ENCODE data around the gene SFXN4. TPM values are rescaled to one million over a fixed set of nuclear protein-coding genes. Genes with fewer than 3 reads are reported as not detected.

SFXN4 gene, protein sequence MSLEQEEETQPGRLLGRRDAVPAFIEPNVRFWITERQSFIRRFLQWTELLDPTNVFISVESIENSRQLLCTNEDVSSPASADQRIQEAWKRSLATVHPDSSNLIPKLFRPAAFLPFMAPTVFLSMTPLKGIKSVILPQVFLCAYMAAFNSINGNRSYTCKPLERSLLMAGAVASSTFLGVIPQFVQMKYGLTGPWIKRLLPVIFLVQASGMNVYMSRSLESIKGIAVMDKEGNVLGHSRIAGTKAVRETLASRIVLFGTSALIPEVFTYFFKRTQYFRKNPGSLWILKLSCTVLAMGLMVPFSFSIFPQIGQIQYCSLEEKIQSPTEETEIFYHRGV
- 10 to 100 TPM; 23.6 to 32.3 (median 29.6) TPM for polyA plus RNA-seq (ENCODE audit: insufficient read length in 4 of 4)

DNA sequence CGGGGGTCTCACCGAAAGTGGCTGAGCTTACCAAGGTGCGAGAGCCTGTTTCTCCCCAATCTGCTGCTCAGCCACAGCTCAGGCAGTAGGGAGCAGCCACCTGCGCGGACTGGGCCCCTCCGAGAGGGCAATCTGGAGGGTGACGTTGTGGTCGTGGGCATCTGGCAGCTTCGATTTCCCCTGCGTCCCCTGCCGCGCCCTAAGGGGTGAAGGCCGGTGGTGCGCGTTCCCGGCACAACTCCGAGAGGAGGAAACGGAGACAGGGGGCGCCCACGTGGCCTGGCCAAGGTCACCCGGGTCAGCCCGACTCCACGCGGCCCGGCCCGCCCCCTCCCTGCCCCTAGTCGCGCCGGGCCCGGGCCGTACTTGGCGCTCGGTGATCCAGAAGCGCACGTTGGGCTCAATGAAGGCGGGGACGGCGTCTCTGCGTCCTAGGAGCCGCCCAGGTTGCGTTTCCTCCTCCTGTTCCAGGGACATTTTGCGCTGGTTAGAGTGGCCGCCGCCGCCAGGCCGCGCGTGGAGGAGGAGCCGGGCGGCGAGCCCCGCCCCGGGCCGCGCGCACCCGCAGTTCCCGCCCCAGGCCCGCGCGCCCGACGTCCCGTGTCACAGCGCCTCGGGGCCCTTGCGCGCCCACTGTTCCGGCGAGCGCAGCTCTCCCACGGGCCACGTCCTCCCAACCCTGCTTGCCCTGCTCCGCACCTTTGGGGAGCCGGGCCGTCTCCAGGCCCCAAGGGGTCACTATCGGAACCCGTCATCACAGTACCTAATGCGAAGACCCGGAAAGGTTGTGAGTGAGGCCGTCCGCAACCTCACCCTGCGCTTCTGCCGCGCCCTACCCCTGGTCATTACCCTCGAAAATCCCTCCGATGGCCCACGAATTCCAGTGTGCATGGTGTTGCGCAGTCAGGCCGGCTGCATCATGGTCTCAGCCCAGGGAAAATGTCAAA, at the start of gene SFXN4:
TSS of gene SFXN4 (minus strand) at position 544 of the 947 bp plus-strand sequence. CDS start at position 477, 67 bp downstream.
- peak in 3 of 4 donors; percentile 35 to 47 (median 38) for DNase-seq (ENCODE audit: low read depth in 4 of 4, low spot score in 3 of 4)

DNA sequence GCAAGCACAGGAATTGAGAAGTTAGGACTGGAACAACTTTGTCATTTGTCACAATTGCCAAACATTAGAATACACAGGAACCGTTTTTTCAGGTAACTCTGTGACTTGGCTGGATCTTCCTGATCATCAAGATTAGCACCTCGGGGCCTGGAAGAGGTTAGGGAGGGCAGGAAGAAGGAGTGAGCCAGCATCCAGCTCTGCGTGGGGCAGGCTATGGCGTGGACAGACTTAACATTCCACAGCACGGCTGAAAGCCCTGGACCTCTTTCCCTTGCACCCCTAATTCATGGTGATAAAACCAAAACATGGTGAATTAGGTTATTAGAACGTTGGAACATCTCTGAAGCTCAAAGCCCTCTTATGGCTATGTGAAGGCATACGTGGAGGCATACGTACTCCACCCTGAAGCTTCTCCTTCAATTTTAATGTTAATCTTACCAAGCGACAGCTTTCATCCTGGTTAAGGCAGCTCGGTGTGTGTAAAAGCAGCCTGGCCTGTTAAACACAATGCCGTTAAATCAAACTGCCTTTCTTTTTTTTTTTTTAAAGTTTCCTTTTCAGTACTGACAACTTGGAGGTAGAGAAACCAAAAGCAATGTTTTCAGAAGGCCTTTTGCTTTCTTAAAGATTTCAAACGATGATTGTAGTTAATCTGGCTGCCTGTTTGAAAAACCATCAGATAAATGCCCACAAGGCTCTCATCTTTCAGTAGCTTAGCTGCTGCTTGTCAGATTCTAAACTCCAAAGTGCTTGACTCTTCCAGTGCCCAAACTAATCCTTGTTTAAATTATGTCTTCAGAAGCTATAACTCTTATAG, 46.3 kb upstream of the SFXN4 start:
- DNase-seq (ENCODE audit: low read depth in 4 of 4, low spot score in 3 of 4) = no peak

DNA sequence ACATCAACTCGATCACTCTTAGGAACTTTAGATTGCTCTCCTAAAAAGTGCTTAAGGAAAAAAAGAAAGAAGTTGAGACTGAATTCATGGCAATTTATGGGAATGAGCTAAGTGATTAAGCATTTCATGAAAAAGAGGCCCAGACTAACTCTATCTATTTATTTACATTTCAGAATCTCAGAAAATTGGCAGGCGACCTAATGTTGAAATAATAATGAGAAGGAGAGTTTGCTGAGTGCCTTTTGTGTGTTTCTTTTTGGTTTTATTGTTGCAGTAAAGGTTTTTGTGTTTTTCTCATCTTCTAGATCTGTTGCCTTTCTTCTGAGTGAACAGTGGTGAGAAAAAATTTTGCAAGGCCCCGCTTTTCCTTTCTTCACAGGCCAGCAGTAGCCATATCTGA, 45.7 kb upstream of the SFXN4 start:
- DNase-seq (ENCODE audit: low read depth in 4 of 4, low spot score in 3 of 4) = no peak

DNA sequence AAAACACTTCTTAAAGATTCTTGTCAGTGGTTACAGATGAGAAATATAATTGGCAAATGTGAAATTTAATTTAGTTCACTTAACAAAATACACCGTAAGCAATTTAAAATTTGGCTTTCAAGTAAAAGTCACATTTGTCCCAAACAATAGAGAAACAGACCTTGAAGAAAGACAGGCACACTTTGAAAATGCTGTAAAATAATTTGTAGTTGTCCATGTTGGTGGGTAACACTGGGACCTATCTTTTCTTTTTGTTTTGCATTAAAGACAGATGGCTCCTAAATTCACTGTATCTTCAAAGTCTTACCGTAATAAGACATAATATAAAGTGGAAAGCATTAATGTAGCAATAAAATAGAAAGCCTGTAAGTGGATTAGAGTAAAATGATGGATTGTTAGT, 45.1 kb upstream of the SFXN4 start:
- no peak for DNase-seq (ENCODE audit: low read depth in 4 of 4, low spot score in 3 of 4)

DNA sequence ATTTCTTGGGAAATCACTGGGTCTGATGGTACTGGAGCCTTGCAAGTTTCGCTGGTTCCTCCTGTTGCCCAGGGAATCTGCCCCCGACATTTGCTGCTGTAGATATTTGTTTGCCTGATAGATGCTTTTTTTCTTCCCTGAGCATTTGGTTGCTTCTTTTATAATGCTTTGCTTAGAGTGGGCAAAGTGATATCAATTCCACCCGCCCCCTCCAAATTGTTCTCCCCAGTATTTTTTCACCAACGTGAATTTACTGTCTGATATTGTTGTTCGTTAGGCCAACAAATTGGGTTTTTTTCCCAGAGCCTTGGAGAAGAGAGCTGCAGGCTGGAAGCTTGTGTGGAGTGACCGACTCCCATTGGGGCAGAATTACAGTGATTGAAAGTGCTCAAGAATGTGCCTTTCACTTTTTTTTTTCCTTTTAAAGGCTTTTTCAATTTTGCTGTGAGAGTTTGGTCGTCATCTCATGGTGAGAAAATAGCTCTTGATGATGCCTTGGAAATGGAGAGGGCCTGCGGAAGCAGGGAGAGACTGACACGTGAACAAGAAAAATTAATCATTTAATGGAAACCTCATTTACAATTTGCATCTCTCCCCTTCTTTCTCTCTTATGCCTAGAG, 44.3 kb upstream of the SFXN4 start:
- DNase-seq (ENCODE audit: low read depth in 4 of 4, low spot score in 3 of 4) = no peak

DNA sequence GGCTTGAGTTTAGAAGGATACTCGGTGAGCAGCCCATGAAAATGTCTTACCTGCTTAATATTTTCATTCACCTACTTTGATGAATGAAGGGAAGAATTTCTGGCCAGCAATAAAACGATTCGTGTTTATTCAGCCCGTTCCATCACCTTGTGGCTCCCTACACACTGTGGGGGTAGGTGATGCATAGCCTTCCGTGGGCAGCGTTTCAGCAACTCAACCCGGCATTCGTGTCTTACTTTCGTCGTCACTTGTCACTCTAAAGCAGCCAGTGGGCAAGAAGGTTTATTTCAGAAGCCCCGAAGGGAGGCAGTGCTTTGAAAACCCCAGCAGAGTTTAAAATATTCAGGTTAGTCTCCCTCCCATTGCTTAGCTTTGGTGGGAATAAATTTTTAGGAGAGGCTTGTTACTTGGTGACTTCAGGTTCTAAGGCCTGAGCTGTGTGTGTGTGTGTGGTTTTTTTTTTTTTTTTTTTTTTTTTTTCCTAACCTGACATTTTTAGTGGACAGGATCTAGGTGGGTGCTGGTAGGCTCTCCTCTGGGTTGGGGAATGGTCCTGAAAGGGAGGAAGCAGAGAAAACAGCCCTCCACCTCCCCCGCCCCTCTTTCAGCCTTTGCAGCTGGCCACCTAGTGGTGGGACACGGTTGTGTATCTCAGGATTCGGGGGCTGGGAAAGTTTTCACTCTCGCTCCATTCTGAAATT, 43.7 kb upstream of the SFXN4 start:
- peak in 1 of 4 donors; percentile 55 for DNase-seq (ENCODE audit: low read depth in 4 of 4, low spot score in 3 of 4)

DNA sequence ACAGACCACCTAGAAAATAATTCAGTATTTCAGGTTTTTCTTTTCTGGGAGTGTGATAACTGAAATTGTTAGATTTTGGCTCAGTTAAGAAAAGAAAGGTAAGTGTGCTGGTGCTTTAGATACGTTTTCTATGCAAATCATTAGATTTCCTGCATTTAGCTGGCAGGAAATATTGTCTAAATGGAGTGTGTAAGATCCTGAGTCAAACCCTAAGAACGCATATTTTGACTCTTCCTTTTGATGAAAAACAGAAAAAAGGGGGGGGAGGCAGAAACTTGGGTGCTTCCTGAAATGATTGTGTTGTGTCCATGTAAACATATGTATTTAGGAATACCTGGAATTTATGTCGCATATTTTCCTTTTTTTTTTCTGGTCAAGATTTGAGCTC, 43.0 kb upstream of the SFXN4 start:
- no peak for DNase-seq (ENCODE audit: low read depth in 4 of 4, low spot score in 3 of 4)

DNA sequence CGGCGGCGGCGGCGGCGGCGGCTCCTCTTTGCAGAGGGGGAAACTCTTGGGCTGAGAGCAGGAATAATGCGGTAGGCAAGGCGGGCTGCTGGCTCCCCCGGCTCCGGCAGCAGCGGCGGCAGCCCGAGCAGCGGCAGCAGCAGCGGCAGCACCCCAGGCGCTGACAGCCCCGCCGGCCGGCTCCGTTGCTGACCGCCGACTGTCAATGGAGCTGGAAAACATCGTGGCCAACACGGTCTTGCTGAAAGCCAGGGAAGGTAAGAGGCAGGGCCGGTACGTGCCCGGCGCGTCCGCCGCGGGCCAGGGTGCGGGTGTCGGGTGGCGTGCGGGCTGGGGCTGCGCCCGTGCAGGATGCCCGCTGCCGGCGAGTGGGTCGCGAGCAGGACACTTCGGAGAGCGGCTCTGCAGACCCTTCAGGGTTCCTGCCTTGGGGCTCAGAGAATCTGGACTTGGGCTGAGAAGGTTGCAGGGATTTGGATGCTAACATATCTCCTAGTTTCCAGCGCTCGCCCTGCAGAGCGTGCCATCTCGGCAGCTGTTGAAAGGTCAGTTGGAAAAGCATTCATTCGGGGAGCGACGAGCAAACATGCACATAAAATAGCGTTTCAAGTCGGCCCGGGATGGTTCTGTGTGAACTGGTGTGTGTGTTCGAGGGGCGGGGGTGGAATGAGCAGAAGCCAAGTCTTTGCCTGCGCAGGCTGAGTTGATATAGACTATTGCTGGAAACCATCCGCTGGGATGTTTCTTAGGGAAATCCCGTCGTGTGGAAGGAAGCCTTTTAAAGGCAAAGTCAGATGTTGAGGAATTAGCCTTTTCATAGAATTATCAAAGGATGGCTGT, 42.4 kb upstream of the SFXN4 start:
- no peak for DNase-seq (ENCODE audit: low read depth in 4 of 4, low spot score in 3 of 4)

DNA sequence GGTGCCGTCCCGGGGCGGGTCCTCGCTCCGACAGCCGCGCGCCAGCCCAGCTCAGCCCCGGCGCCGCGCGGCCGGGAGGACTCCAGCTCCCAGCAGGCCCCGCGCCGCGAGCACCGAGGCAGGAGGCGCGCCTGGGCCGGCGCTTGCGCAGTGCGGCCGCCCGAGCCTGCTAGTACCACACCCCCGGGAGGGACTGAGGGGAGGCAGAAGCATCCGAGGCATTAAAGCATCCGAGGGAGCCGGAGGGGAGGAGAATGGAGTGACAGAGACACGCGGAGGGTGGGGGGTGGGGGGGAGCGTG, 41.8 kb upstream of the SFXN4 start, which contains the start of gene GRK5:
TSS of gene GRK5 (plus strand) at position 206 of the 301 bp plus-strand sequence. CDS start 347 bp downstream, outside the sequence.
- peak; percentile 91 to 95 (median 92) for DNase-seq (ENCODE audit: low read depth in 4 of 4, low spot score in 3 of 4)

DNA sequence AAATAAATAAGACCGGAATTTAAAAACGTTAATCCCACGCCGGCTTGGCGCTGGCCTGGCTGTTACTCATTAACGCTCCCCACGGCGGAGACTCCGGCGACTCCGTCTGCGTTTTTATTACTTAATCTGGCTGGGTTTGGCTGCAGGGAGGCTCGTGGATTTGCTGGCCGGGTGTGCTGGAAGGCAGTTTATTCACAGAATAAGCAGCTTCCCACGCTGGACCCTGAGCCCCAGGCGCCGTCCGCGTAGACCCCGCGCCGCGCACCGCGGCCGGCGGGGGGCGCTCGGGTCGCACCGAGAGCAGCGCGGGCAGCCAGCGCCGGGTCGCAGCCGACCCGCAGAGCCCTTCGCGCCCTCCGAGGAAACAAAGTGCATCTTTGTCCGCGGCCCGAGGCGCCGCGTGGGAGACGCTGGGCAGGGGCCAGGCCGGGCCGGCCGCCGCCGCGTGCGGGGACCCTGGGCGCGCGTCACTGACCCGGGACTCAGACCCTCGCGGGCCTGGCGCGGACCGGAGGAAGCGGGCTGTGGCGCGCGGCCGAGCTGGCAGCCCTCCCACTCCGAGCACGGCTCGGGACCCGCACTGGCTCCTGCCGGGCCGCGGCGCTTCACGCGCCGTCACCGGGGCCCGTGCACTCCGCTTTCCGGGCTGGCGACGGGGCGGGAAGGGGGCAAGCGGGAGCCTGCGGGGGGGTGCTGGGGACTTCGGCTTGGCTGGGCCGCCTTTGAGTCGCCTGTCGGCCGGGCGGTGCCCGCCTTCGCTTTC, 41.3 kb upstream of the SFXN4 start:
- DNase-seq (ENCODE audit: low read depth in 4 of 4, low spot score in 3 of 4) = peak in 2 of 4 donors; percentile 61 to 69

DNA sequence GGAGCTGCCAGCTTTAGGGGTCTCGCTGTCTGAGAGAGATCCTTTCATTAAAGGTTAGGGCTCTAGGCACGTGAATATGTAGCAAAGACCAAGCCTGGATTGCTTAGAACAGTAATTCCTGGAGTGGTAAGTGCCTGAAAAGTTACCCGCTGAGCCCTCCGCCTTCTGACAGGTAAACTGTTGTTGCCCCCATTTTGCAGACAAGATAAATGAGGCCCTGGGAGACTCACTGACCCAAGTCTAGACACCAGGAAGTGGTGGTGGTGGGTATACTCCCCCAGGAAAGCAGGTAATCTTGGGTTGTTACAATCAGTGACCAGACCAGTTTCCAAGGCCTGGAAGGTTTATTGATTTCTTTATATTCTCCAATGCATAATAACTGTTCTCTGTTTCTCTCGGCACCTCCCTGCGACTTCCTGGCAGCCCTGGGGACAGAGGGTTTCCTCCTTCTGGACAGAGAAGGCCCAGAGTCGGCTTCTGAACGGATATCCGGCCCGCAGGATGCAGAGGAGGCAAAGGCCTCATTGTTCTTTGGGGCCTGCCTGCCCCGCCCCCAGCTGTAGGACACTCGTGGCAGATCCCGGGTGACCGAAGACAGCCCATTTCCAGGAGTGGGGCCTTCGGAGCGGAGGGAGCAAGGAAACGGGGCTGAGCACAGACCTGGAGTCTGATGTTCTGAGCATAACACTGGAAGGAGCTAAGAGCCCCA, 40.5 kb upstream of the SFXN4 start:
- DNase-seq (ENCODE audit: low read depth in 4 of 4, low spot score in 3 of 4) = no peak

DNA sequence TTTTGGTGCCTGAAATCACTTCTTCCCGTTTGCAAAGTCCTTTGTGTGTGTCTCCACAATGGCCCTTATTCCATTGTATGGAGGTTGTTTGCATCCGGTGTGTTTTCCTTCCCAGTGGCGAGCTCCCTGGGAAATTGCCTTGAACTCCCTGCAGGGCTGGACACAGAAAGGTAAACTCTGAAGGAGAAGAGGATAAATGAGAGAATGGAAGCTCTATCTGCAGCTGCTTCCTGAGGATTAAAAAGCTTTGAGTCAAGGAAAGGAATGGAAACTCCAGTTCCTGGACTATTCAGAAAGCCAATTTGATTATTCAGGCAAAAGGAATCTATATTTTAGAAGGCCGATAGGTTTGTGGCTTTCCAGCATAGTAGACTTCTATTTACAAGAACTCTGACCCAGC, 37.5 kb upstream of the SFXN4 start:
- DNase-seq (ENCODE audit: low read depth in 4 of 4, low spot score in 3 of 4) = no peak

DNA sequence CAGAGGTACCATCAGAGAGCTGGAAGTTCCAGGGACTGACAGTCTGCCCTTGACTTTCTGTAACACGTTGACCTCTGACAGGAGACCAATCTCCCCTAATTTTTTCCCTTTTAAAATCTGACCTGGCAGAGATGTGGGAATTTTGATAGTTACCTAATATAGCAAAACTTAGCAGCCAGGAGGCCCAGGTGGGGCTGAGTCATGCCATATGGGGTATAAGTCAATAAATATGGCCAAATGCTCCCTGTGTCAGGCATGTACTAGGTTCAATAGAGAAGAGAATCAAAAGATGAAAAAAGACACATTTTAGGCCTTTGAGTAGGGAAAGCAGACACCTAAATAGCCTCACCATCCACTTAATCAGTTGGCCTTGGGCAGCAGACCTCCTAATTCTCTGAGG, 35.7 kb upstream of the SFXN4 start:
- no peak for DNase-seq (ENCODE audit: low read depth in 4 of 4, low spot score in 3 of 4)

DNA sequence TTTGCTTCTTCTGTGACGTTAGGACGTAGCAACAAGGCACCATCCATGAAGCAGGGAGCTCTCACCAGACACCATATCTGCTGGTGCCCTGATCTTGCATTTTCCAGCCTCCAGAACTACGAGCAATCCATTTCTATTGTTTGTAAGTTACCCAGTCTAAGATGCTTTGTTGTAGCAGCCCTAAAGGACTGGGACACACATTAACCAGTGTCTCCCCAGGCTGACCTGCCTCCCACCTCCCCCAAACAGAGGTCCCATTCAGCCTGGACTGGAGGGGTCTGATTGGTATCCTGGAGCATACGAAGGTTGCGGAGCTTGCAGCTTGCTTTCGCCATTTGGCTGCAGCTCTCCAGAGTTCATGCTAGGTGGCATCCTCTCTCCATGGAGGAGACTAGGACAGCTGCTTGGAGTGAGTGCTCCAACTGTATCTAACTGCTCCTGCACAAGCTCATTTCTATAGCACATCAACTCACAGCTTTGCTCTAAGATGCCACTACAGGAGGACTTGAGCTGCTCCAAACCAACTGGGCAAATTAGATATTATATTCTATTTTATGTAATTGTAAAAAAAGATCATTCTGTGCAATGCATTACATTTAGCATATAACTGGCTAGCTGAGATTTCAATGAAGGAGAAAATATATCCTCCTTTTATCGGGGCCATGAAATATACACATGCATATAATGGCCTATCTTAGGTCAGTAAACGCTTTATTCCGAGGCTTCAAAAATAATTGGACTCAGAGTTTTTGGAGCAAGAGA, 33.9 kb upstream of the SFXN4 start:
- peak in 1 of 4 donors; percentile 58 for DNase-seq (ENCODE audit: low read depth in 4 of 4, low spot score in 3 of 4)

DNA sequence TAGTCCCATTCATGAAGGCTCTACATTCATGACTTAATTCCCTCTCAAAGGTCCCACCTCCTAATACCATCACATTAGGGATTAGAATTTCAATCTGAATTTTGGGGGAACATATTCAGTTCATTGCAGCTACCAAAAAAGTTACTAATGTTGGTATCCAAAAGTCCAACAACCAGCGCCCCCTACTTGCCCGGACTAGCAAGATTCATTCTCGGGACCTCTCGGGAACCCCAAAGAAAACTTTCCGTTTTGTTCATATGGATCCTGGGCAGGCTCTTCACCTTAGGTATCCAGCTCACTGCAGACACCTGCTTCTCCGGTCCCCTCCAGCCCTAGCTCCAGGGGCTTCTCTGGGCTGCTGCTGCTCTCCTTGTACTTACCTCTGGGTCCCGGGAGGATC, 32.9 kb upstream of the SFXN4 start:
- no peak for DNase-seq (ENCODE audit: low read depth in 4 of 4, low spot score in 3 of 4)

DNA sequence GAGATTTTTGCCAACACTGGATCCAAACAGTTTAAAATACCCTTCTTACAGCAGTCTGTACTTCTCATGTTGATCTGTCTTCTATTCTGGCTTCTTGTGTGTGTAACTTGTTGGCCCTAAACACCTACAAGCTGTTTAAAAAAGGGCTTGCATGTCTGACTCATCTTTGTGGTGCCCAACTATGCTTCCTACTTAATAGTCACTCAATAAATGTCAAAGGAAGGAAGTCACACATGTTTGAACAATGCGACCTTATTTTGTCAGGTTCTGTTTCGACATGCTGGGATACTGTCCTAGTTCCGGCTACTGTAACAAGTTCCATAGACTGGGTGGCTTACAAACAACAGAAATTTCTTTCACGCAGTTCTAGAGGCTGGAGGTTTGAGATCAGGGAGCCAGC, 32.4 kb upstream of the SFXN4 start:
- DNase-seq (ENCODE audit: low read depth in 4 of 4, low spot score in 3 of 4) = no peak

DNA sequence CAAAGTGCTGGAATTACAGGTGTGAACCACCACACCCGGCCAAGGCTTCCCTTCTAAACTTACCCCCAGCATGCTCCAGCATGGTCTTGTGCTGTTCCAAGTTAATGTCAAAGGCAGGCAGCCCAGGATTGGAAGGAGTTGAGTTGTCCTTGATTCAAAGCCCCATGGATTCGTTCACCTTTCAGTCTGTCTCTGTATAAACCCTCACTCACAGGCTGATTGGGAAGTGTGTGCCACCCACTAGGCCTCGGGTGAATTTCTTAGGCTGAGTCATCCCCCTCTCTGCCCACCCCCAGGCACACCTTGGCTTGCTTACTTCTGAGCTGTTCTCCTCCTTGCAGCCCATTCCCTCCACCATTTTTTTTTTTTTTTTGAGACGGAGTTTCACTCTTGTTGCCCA, 26.4 kb upstream of the SFXN4 start:
- no peak for DNase-seq (ENCODE audit: low read depth in 4 of 4, low spot score in 3 of 4)

Measured in right renal pelvis (tissue), 4 donors.